ENCODE data around the gene CEP128.

CEP128 gene

GRCh38 chr14:80605536-80605935 lies 336.0 kb downstream of the CEP128 start:
- CTCF ChIA-PET = no interaction called here
- POLR2A ChIA-PET = no interaction called here
- no peak for TF ChIP-seq SUZ12 (IDR thresholded peaks at IDR 0.05)
- TF ChIP-seq SP1 (IDR thresholded peaks at IDR 0.05) = no peak
- no peak for TF ChIP-seq L3MBTL2 (conservative IDR thresholded peaks at IDR 0.05)
- no peak for TF ChIP-seq ZNF384 (IDR thresholded peaks at IDR 0.05)
- TF ChIP-seq TARDBP (IDR thresholded peaks at IDR 0.05) = no peak
- DNase-seq (ENCODE audit: extremely low spot score) = no peak

GRCh38 chr14:80602946-80603345 lies 338.6 kb downstream of the CEP128 start:
- CTCF ChIA-PET = no interaction called here

GRCh38 chr14:80587096-80587724 lies 354.3 kb downstream of the CEP128 start:
- CTCF ChIA-PET = interaction anchor here (0.6 to 1.6 kb wide), 7 partner anchors 10 to 1933 kb away, joined by 3 to 6 read pairs (median 4); no protein-coding TSS in a partner anchor
- DNase-seq (ENCODE audit: extremely low spot score) = peak; percentile 13
- POLR2A ChIA-PET = no interaction called here
- no peak for TF ChIP-seq L3MBTL2 (conservative IDR thresholded peaks at IDR 0.05)
- TF ChIP-seq NFRKB (IDR thresholded peaks at IDR 0.05) = no peak
- no peak for TF ChIP-seq SP1 (IDR thresholded peaks at IDR 0.05)
- TF ChIP-seq HDGF (IDR thresholded peaks at IDR 0.05; ENCODE audit: borderline replicate concordance) = no peak
- no peak for TF ChIP-seq LEF1 (IDR thresholded peaks at IDR 0.05; ENCODE audit: borderline replicate concordance)
- no peak for TF ChIP-seq SUZ12 (IDR thresholded peaks at IDR 0.05)
- no peak for TF ChIP-seq CTBP1 (IDR thresholded peaks at IDR 0.05; ENCODE audit: borderline replicate concordance)
- no peak for TF ChIP-seq FOXM1 (IDR thresholded peaks at IDR 0.05; ENCODE audit: borderline replicate concordance)
- TF ChIP-seq FOXA1 (IDR thresholded peaks at IDR 0.05) = no peak
- TF ChIP-seq ELF4 (IDR thresholded peaks at IDR 0.05) = no peak
- no peak for TF ChIP-seq FOXK2 (IDR thresholded peaks at IDR 0.05)
- no peak for TF ChIP-seq PKNOX1 (IDR thresholded peaks at IDR 0.05)
- TF ChIP-seq TARDBP (IDR thresholded peaks at IDR 0.05) = no peak
- TF ChIP-seq ZNF384 (IDR thresholded peaks at IDR 0.05) = no peak
- TF ChIP-seq BHLHE40 (IDR thresholded peaks at IDR 0.05; ENCODE audit: borderline replicate concordance) = no peak
- no peak for TF ChIP-seq ARNT (IDR thresholded peaks at IDR 0.05)

More at GRCh38 chr14:80602946-80603345, 338.6 kb downstream of the CEP128 start:
- no peak for TF ChIP-seq FOXM1 (IDR thresholded peaks at IDR 0.05; ENCODE audit: borderline replicate concordance)
- no peak for TF ChIP-seq L3MBTL2 (conservative IDR thresholded peaks at IDR 0.05)
- TF ChIP-seq NFRKB (IDR thresholded peaks at IDR 0.05) = no peak
- TF ChIP-seq HDGF (IDR thresholded peaks at IDR 0.05; ENCODE audit: borderline replicate concordance) = no peak
- no peak for TF ChIP-seq FOXA1 (IDR thresholded peaks at IDR 0.05)
- no peak for TF ChIP-seq ARNT (IDR thresholded peaks at IDR 0.05)
- no peak for TF ChIP-seq PKNOX1 (IDR thresholded peaks at IDR 0.05)
- no peak for TF ChIP-seq LEF1 (IDR thresholded peaks at IDR 0.05; ENCODE audit: borderline replicate concordance)
- no peak for TF ChIP-seq BHLHE40 (IDR thresholded peaks at IDR 0.05; ENCODE audit: borderline replicate concordance)
- TF ChIP-seq CTBP1 (IDR thresholded peaks at IDR 0.05; ENCODE audit: borderline replicate concordance) = no peak
- no peak for TF ChIP-seq ZNF384 (IDR thresholded peaks at IDR 0.05)
- no peak for TF ChIP-seq SUZ12 (IDR thresholded peaks at IDR 0.05)
- TF ChIP-seq ELF4 (IDR thresholded peaks at IDR 0.05) = no peak
- no peak for TF ChIP-seq TARDBP (IDR thresholded peaks at IDR 0.05)
- TF ChIP-seq SP1 (IDR thresholded peaks at IDR 0.05) = no peak
- no peak for TF ChIP-seq FOXK2 (IDR thresholded peaks at IDR 0.05)
- DNase-seq (ENCODE audit: extremely low spot score) = no peak
- POLR2A ChIA-PET = no interaction called here

- TF ChIP-seq ZNF384 (IDR thresholded peaks at IDR 0.05) (no peak), TARDBP (IDR thresholded peaks at IDR 0.05) (no peak), FOXM1 (IDR thresholded peaks at IDR 0.05; ENCODE audit: borderline replicate concordance) (no peak)
- no peak for DNase-seq (ENCODE audit: extremely low spot score)
- ChIA-PET POLR2A (no interaction called here), CTCF (interaction anchor here (0.7 to 1.6 kb wide), 5 partner anchors 10 to 1932 kb away, joined by 3 to 5 read pairs (median 4); no protein-coding TSS in a partner anchor)
Observed at GRCh38 chr14:80586131-80586530, 355.4 kb downstream of the CEP128 start.

- POLR2A ChIA-PET = no interaction called here
- no peak for DNase-seq (ENCODE audit: extremely low spot score)
- TF ChIP-seq LEF1 (IDR thresholded peaks at IDR 0.05; ENCODE audit: borderline replicate concordance) = no peak
- TF ChIP-seq ZNF384 (IDR thresholded peaks at IDR 0.05) = no peak
- no peak for TF ChIP-seq FOXA1 (IDR thresholded peaks at IDR 0.05)
- TF ChIP-seq TARDBP (IDR thresholded peaks at IDR 0.05) = no peak
- TF ChIP-seq FOXK2 (IDR thresholded peaks at IDR 0.05) = no peak
- no peak for TF ChIP-seq HDGF (IDR thresholded peaks at IDR 0.05; ENCODE audit: borderline replicate concordance)
- no peak for TF ChIP-seq L3MBTL2 (conservative IDR thresholded peaks at IDR 0.05)
- TF ChIP-seq BHLHE40 (IDR thresholded peaks at IDR 0.05; ENCODE audit: borderline replicate concordance) = no peak
- TF ChIP-seq SP1 (IDR thresholded peaks at IDR 0.05) = no peak
- CTCF ChIA-PET = interaction anchor here (0.6 to 1.6 kb wide), 2 partner anchors 12 to 529 kb away, joined by 3 to 5 read pairs; no protein-coding TSS in a partner anchor
Observed at GRCh38 chr14:80585506-80585835, 356.1 kb downstream of the CEP128 start.

- CTCF ChIA-PET = interaction anchor here (0.6 kb wide), 1 partner anchor 12 kb away, joined by 3 read pairs; no protein-coding TSS in a partner anchor
- TF ChIP-seq ELF4 (IDR thresholded peaks at IDR 0.05) (no peak), CTBP1 (IDR thresholded peaks at IDR 0.05; ENCODE audit: borderline replicate concordance) (no peak), FOXA1 (IDR thresholded peaks at IDR 0.05) (no peak), LEF1 (IDR thresholded peaks at IDR 0.05; ENCODE audit: borderline replicate concordance) (no peak), L3MBTL2 (conservative IDR thresholded peaks at IDR 0.05) (no peak), FOXM1 (IDR thresholded peaks at IDR 0.05; ENCODE audit: borderline replicate concordance) (no peak), SUZ12 (IDR thresholded peaks at IDR 0.05) (no peak), ARNT (IDR thresholded peaks at IDR 0.05) (no peak), NFRKB (IDR thresholded peaks at IDR 0.05) (no peak), TARDBP (IDR thresholded peaks at IDR 0.05) (no peak), HDGF (IDR thresholded peaks at IDR 0.05; ENCODE audit: borderline replicate concordance) (no peak), BHLHE40 (IDR thresholded peaks at IDR 0.05; ENCODE audit: borderline replicate concordance) (no peak)
- POLR2A ChIA-PET = no interaction called here
- DNase-seq (ENCODE audit: extremely low spot score) = no peak
Observed at GRCh38 chr14:80584744-80585505, 356.6 kb downstream of the CEP128 start.

All from HEK293T (cell line).